Measurements from ENCODE around the gene CWC27. TPM values are rescaled to one million over a fixed set of nuclear protein-coding genes. Genes with fewer than 3 reads are reported as not detected.

CWC27 gene
- total RNA-seq, 2 donors from 2014 or later, result 9.1 to 12.1 TPM

DNA sequence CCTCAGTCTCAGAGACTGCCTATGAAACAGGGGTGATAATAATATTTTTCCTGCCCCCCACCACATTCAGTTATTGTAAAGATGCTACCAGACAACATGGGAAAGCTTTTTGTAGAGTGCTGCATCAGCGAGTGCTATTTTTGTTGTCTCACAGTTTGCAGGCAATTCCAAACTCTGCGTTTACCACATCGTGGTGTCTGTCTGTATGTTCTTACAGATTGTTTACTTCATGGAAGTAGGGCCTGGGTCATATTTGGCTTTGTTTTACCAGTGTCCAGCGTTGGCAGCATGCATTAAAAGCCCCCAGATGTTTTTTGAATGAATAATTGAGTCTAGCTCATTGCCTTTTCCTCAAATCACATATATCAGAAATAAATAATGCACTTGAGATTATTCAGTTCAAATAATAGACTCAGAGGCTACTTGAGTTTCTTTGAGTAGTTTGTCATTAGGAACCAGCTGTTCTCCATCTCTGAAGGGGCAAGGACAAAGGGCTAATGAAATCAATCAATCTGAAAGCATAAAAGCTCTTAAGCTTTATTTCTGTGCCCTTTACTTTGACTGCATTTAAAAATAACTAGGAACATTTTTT lies 243.7 kb downstream of the CWC27 start:
- no peaks in the 10 kb centered on the region for H3K36me3 ChIP-seq
- H3K4me3 ChIP-seq, result no peak overlapping the region
- peaks cover 0 to under 1% of the 10 kb centered on the region in 2 donors for H3K4me1 ChIP-seq
- H3K9me3 ChIP-seq, result no peaks in the 10 kb centered on the region
- no peak overlapping the region for H3K27ac ChIP-seq
- no peak for DNase-seq (ENCODE audit: low spot score)
- no peaks in the 10 kb centered on the region for H3K27me3 ChIP-seq
- TF ChIP-seq, protein P1, sequence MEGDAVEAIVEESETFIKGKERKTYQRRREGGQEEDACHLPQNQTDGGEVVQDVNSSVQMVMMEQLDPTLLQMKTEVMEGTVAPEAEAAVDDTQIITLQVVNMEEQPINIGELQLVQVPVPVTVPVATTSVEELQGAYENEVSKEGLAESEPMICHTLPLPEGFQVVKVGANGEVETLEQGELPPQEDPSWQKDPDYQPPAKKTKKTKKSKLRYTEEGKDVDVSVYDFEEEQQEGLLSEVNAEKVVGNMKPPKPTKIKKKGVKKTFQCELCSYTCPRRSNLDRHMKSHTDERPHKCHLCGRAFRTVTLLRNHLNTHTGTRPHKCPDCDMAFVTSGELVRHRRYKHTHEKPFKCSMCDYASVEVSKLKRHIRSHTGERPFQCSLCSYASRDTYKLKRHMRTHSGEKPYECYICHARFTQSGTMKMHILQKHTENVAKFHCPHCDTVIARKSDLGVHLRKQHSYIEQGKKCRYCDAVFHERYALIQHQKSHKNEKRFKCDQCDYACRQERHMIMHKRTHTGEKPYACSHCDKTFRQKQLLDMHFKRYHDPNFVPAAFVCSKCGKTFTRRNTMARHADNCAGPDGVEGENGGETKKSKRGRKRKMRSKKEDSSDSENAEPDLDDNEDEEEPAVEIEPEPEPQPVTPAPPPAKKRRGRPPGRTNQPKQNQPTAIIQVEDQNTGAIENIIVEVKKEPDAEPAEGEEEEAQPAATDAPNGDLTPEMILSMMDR (IDR thresholded peaks at IDR 0.05), result no peak

DNA sequence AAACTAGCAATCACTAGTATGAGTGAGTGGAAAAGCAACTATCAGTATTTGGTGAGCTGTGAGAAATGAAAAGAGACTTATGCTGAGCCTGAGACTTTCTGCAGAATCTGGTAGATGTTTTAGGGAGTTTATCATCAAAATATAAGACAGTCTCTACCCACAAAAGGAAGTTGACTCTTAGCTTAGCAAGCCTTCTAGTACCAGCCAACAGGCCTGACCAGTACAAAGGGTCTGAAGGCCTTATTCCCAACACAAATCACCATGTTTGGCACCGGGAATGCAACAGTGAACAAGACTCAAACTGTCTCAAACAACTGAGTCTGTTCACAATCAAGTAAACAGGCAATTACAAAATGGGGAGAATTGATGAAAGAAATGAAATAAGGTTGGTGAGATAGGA lies 244.4 kb downstream of the CWC27 start:
- no peak overlapping the region for H3K4me3 ChIP-seq
- no peaks in the 10 kb centered on the region for H3K36me3 ChIP-seq
- H3K4me1 ChIP-seq, result peaks cover 0 to 3% of the 10 kb centered on the region in 2 donors
- H3K27ac ChIP-seq, result no peak overlapping the region
- no peak for DNase-seq (ENCODE audit: low spot score)
- no peaks in the 10 kb centered on the region for H3K27me3 ChIP-seq
- TF ChIP-seq, protein P1 (IDR thresholded peaks at IDR 0.05), result no peak
- no peaks in the 10 kb centered on the region for H3K9me3 ChIP-seq

DNA sequence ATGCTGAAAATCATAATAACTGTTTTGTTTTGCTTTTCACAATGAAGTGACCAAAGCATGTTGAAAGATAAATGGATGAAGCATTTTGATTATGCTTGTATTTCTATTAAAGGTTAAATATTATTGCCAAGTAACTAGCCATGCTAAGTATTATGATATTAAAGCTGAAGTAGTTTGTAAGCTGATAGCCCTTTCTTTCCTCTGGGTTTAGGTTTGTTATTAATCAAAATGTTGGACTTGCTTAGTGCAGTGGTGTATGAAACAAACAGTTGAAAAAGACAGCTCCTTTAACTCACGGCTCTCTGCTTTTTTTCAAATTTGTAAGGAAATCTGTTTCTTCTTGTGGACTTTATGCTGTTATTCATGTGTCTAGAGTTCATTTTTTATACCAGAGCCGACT lies 246.0 kb downstream of the CWC27 start:
- H3K4me3 ChIP-seq, result no peak overlapping the region
- TF ChIP-seq, protein P1 (IDR thresholded peaks at IDR 0.05), result no peak
- no peaks in the 10 kb centered on the region for H3K27me3 ChIP-seq
- H3K36me3 ChIP-seq, result no peaks in the 10 kb centered on the region
- no peak for DNase-seq (ENCODE audit: low spot score)
- H3K9me3 ChIP-seq, result no peaks in the 10 kb centered on the region
- peaks cover 0 to 3% of the 10 kb centered on the region in 2 donors for H3K4me1 ChIP-seq
- H3K27ac ChIP-seq, result no peak overlapping the region

DNA sequence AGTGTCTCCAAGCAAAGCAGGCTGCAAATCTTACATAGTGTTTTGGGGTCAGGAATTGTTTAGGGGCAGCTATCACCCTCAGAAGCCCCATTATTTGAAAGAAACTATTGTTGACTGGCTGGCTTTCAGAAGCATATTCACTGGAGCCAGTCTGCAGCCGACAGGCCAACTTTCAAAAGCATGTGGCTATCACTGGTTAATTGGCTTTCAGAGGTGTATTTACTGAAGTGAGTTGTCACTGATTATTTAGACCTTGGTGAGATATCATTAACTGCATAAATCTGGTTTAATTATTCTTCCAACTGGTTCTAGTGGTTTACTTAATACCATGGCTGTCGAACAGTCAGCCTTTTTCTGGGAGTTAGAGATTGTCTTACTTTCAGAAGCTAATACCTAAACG lies 247.0 kb downstream of the CWC27 start:
- TF ChIP-seq, protein P1 (IDR thresholded peaks at IDR 0.05), result no peak
- no peak for DNase-seq (ENCODE audit: low spot score)
- Histone ChIP-seq H3K27me3 (no peaks in the 10 kb centered on the region), H3K27ac (no peak overlapping the region), H3K4me3 (no peak overlapping the region), H3K9me3 (no peaks in the 10 kb centered on the region), H3K4me1 (peaks cover 0 to 3% of the 10 kb centered on the region in 2 donors), H3K36me3 (no peaks in the 10 kb centered on the region)

DNA sequence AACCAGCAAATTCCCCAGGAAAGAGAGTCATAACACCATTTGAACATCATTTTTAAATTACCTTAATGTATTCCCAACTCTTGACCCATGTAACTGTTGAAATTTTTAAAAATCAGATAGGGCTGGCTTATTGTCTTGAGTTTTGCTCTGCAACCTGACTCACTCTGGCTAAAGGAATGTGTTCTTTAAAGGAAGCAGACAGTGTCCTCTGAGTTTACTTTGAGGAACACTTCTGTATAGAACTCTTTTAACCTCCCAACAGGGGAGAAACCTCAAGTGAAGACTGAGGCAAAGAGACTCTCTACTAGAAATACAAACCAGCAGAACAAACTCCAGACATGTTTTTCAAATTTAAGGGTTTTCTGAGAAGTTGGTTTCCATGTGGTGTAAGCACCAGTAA lies 248.9 kb downstream of the CWC27 start:
- TF ChIP-seq, protein P1 (IDR thresholded peaks at IDR 0.05), result no peak
- H3K27me3 ChIP-seq, result no peaks in the 10 kb centered on the region
- no peak overlapping the region for H3K27ac ChIP-seq
- no peak overlapping the region for H3K4me3 ChIP-seq
- H3K9me3 ChIP-seq, result no peaks in the 10 kb centered on the region
- no peak for DNase-seq (ENCODE audit: low spot score)
- H3K36me3 ChIP-seq, result no peaks in the 10 kb centered on the region
- H3K4me1 ChIP-seq, result peaks cover 0 to 7% of the 10 kb centered on the region in 2 donors

DNA sequence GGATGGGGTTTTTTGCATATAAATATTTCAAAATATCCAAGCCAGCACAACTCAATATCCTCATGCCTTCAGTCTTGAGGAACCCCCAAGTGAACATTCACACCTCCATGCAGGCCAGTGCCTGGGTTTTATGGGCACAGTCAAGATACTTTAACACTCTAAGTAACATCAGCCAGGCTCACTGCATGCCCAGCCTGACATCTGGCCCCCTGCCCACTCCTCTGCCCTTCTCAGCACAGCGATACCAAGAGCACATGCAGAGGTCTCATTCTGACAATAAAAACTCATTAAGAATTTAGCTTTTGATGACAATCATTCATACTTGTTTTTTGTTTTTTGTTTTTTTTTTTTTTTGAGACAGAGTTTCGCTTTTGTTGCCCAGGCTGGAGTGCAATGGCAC lies 250.0 kb downstream of the CWC27 start:
- Histone ChIP-seq H3K36me3 (no peaks in the 10 kb centered on the region), H3K27me3 (no peaks in the 10 kb centered on the region), H3K9me3 (no peaks in the 10 kb centered on the region), H3K4me3 (no peak overlapping the region), H3K4me1 (peaks cover 0 to 7% of the 10 kb centered on the region in 2 donors), H3K27ac (no peak overlapping the region)
- DNase-seq (ENCODE audit: low spot score), result no peak
- TF ChIP-seq, protein P1 (IDR thresholded peaks at IDR 0.05), result no peak

Measured in right atrium auricular region (tissue), 2 donors.